Inflammatory macrophage treated with lipopolysaccharide for 1 hour (primary cell): Measurements from ENCODE around the gene ATG10.
A peak's percentile ranks its signal among the peaks of the same experiment; 100 is the strongest.
"Not testable (repeated sequence)": the region's sequence is repeated elsewhere in the genome, so short reads cannot be mapped to it uniquely, and the experiment has no call there.

Experiments used
- DNase-seq, 2 donors: peaks; one replicate each; pipeline ENCODE4 v3.0.0-alpha.2; 2020 to 2022

The ATG10 gene

DNA sequence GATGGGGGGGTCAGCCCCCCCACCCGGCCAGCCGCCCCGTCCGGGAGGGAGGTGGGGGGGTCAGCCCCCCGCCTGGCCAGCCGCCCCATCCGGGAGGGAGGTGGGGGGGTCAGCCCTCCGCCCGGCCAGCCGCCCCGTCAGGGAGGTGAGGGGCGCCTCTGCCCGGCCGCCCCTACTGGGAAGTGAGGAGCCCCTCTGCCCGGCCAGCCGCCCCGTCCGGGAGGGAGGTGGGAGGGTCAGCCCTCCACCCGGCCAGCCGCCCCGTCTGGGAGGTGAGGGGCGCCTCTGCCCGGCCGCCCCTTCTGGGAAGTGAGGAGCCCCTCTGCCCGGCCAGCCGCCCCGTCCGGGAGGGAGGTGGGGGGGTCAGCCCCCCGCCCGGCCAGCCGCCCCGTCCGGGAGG lies 168.0 kb downstream of the ATG10 start:
- not testable (repeated sequence) for DNase-seq

DNA sequence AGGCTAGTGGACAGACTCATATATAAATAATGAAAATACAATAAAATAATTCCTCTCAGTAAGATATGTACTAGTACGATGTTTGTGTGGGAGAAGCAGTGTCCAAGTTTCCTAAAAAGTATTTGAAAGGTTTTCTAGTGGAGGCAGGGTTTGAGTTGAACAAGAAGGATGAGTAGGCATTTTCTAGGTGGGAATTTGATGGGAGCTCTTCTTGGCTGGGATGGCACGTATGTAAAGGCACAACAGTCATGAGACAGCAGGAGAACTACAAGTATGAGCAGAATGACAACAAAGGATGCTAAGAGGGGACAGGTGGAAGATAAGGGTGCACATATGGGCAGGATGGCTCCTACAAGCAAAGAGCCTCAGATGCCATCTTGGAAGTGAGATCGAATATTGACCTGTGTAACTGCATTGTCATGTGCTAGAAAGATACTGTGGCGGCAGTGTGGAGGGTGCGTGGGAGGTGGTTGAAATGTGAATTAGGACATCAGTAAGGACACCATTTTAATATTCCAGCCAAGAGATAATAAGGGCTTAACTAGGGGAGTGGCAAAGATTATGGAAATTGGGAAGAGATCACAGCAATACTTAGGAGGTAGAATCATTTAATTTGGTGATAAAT lies 170.5 kb downstream of the ATG10 start:
- no peak for DNase-seq

DNA sequence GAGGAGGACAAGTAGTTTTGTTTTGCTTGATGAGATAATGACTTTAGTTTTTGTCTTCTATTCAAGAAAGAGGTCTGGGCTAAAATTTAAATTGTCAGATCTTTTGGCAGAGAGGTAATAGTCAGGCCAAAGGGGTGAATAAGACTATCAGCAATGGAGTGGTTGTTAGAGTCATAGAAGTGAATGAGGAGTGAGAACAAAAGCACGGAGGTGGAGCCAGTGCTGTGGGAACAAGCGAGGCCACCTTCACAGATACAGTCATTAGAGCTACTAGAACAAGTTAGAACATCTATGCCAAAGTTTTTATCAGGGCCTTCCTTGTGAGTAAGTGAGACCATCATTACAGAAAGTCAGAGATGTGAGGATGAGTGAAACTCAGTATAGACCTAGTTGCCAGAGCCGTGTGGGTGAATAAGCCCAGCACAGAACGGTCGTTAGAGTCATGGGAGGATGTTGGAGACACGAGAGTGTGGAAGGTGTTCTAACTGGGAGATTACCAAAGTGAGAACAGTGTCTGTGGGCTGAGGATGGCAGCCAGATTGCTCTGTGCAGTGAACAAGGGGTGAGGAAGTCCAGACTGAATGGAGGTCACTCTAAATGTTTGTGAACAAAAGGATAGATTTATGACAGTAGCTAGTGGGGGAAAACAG lies 171.2 kb downstream of the ATG10 start:
- no peak for DNase-seq

DNA sequence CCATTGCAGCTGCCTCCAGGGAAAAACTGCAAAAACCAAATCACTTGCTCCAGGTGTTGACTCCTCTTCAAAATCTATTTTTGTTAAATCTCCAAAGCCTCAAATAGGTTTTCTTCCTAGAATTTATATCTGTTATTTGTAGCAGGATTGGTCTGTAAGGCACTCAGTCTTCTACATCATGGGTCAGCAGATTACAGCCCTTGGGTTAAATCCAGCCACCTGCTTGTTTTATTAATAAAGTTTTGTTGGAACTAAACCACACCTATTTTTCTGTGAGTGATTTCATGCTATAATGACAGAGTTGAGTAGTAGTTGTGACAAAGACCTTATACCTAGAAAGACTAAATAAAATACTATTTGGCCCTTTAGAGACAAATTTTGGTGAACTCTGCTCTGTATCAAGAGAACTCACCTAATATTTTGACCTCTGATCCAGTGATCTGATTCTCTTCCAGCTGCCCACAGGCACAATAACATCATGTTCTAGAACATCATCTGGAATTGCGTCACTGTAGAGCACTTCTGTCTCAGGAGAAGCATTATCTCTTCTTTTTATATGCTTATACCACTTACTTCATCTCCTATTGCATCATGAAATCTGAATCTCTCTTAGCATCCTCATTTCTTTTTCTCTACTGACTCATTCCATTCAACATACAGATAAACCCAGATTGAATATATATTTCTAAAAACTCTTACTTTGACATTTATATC lies 176.2 kb downstream of the ATG10 start:
- DNase-seq: peak in 1 of 2 donors; percentile 7

DNA sequence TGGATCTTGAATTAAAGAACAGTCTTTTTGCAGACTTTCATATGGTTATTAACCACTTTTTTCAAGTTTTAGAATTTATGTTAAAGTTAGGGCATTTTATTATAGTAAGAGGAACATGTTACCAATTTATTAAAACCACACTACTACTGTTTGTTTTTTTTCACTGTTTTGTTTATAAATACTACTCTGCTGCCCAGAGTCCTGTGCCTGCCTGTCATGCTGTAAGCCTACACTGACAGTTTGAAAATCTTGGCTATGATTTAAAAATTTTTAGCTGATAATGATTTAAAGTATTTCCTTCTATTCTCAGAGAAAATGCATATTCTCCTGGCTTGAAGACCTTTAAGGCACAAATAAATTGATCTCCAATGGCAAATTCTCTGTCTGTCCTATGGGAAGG lies 177.6 kb downstream of the ATG10 start:
- no peak for DNase-seq

DNA sequence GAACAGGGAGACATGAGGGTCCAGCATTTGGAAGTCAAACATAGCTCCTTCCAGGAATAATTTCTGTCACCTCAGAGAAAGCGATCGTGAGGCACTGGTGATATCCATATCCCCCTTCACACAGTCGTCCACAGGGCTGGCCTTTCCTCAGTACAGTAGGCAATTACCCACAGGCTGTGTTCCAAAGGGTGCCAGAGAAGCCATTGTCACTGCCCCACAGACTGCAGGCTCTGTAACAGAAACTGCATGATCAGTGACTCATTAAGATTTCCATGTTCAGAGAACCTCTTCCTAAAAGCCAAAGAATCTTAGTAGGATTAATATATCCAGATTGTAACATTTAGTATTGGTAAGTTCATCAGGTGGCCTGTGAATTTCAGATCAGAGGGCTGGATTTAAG lies 178.7 kb downstream of the ATG10 start:
- no peak for DNase-seq

DNA sequence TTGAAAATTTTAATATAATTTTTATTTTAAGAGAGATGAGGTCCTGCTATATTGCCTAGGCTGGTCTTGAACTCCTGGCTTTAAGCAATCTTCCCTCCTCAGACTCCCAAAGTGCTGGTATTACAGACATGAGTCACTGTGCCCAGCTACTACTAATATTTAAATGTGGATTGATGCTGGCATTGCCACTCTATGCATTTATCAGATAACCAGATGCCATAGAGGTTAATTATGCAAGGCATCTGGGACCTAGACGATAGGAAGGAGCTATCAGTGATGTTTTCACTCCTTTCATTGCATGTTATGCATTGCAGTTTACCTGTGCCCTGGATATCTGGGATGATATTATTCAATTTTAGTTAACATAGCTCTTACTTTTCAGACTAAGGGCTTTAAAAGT lies 179.4 kb downstream of the ATG10 start:
- no peak for DNase-seq

DNA sequence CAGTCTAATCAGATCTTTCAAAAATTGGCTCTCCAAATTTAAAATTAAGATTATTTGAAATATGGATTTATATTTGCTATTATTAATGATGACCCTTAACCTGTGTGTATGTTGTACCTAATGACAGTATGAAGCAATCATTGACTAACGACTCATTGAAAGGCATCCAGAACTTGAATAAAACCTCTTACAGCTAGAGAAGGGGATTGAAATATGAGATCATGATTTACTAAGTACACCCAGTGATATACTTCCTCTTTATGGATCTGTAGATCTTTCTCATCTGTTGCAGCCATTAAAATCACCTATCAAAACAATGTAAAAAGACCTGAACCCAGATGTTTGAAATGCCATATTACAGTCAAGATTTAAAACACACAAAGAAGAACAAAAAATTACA lies 179.8 kb downstream of the ATG10 start:
- peak in 1 of 2 donors; percentile 5 for DNase-seq

DNA sequence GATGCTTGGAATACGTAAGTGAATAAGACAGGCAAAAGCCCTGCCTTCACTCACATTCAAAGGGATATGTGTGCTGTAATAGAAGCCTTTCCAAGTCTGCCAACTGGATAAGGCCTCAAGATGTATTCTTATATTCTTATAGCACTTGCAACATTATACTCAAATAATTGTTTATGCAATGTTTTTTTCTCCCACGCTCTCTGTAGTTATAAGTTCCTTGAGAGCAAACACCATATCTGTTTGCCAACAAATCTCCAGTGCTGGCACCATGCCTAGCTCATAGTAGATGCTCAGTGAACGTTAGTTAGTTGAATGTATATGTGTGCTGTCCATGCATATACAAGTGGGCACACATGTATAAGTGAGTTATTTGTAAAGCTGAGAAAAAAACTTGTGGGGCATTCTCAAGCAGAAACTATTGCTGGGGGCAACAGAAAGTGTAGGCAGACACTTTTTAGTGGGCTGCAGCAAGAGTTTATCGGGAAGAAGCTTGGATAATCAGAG lies 181.2 kb downstream of the ATG10 start:
- no peak for DNase-seq

DNA sequence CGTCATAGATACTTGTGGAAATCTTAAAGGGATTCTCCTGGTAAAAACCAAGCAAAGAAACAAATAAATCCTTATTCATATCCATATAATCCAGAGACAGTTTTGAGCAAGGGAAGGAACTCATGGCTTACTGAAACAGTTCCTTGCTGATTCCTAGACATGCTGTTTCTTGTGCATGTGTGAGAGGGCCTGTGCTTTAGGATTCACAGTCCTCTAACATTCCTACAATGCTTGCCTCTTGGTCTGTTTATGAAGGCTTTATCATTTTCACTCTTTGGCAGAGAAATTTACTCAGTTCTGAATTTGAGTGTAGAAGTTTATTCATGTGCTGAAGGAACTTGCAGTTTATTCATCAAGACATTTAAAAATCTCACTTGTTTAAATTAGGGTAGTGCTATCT lies 183.0 kb downstream of the ATG10 start:
- no peak for DNase-seq

DNA sequence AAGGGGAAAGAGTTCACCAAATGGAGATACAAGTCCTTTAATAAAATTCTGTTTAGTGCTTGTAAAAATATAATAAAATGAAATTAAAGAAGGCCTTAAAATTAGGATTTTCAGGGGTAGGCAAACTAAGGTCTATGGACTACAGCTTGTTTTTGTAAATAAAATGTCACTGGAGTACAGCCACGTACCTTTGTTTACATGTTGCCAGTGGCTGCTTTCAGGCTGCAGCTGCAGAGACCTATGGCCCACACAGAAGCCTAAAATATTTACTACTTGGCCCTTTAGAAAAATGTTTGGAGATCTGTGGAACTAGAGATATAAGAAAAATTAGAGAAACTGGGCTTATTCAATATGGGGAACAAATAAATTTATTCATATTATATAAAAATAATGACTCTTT lies 183.5 kb downstream of the ATG10 start:
- DNase-seq: no peak

DNA sequence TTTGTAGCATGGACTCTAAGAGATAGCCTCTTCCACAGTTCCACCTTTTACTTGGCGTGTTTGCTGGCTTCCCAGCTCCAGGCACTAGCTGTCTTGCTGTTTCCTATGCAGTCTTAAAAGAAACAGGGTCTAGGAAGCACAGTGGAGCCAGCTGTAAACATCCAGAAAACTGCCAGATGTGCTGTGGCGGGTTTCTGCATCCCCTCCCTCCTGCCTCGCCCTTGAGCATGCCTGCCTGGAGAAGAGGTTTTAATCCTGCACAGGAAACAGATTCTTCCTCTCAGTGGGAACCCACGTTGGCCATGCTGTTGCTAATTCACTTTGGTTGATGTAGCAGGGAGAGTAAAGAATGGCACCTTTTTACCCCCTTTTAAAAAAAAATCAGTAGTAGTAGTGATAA lies 185.1 kb downstream of the ATG10 start:
- no peak for DNase-seq

DNA sequence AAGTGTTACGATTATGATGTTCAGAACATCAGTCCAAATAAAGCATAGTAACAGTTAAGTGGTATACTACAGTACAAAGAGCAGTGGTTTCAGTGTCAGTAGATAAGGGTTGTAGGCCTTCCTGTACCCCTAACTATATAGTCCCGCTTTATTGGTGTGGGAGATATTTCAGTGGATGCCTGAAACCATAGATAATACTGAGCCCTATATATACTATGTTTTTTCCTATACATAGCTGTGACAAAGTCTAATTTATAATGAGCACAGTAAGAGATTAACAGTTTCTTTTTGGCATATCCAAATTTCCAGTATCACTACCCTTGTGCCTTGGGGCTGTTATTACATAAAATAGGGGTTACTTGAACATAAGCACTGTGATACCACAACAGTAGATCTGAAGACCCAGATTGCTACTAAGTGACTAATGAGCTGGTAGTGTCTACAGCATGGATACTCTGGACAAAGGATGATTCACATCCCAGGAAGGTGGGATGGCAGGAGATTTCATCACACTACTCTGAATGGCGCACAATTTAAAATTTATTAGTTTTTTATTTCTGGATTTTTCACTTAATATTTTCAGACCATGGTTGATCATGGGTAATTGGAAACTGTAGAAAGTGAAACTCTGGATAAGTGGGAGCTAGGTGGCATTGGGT lies 187.1 kb downstream of the ATG10 start:
- no peak for DNase-seq

DNA sequence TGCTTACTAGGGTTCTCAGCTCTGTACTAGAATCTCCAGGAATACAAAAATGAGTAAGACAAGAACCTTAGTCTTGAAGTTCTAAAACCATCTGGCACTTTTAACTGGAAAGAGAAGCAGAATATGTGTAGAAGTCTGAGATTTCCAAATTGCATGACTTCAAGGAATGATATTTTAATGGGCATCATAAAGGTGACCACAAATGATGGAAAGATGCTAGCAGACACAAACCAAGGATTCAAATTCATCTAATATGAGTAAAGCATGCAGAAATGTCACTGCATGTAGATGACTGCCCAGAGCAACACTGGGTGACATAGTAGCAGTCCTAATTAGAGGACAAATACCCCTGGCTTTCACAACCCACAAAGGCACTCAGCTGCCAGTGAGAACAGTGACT lies 189.1 kb downstream of the ATG10 start:
- no peak for DNase-seq

DNA sequence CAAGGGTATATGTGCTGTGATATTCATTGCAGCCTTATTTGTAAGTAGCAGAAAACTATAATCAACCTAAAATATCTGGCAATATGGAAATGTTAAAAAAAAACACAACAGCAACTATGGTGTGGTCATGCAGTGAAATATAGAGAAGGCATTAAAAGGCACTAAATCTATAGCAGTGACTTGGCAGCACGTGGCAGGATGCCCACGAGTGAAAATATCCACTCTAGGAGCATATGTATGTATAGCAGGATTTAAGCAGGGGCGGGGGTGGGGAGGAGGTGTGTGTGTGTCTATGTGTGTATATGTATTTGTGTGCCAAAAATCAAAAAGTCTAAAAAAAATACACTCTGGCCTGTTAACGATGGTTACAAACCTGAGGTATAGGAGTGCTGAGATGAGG lies 190.8 kb downstream of the ATG10 start:
- DNase-seq: no peak

DNA sequence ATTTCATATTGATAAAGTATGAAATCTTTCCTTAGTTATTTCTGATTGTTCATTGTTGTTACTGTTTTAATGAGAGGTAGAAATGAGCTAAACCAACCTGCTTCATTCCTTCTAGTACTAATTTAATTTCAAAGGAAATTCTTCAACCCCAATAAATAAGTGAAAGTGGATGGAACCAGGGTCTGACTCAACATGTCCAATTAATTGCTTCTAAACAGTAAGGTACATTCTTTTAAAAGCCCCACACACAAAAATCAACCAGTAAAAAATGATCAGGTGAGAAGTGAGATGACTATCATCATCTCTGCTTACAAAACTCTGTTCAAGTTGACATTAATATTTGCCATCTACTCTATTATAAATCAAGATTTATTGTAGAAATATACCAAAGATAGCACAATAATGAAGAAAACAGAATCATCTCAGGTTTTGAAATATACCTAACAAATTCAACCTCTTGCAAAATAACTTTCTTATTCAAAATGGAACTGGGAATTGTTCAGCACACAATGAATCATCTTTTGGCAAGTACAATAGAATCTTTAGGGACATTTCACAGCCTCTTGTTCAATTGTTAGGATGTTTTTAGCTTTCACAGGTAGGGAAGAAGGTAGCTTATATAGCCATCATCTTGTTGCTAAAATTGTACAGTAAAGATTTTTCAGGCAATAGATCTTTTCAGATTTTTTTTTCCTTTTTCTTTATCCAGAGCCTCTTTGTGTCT lies 191.8 kb downstream of the ATG10 start:
- DNase-seq: no peak

DNA sequence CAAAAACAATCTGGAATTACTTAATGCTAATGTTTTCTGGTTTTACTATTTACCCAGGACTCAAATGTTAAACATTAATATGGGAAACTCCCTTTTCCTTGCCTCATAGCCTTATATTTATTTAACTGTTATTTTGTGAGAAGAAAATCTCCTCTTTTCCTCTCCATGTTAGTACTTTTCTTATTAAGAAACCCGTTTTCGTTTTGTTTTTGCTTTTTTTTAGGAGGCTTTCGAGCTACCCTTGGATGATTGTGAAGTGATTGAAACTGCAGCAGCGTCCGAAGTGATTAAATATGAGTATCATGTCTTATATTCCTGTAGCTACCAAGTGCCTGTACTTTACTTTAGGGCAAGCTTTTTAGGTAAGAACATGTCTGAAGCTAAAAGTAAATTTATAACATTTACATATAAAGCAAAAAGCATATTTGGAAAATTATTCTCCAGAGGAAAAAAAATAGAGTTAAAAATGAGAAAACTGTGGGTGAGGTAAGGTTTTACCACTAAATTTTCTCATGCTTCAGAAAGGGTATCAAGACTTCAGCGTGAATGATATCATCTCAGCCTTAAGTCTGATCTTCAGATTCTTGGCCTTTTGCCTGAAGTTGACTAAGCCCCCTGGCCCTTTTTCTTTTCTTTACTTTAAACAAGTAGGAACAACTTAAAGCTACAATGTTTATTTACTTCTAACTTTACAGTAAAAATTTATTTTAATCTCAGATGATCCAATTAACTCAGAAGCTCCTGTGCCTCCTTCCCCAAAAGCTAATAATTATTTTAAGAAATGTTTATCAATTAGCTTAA lies 192.6 kb downstream of the ATG10 start:
- no peak for DNase-seq

DNA sequence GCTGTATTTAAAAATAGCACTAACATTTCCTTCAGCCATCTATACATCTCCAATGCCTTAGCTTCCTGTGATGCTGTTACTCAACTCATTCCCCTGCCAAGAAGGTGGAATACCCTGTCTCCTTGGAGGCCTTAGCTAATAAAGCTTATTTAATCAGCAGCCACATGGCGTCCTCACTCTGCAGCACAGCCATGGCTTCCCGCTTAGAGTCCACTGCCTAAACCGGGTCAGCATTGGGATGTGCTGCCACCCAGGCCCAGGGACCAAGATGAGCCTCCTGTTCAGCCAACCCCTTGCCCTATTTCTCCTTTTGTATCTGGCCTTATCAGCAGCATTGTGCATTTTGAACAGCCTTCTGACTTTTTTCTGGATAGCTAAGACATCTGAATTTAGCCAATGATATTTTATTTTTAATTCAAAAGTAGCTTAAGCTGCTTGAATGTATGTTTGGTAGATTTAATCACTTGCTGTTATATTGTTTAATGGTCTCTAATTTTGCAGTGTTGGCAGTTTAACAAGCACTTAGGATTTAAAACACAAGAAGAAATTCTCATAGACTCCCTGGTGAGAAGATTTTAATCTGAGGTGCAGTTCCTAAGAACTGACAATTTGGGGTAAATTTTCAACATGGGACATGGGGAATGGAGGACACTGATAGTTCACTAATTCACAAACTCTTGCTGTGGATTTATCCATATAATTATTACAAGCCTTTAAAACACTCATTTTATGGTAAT lies 193.3 kb downstream of the ATG10 start:
- DNase-seq: no peak

DNA sequence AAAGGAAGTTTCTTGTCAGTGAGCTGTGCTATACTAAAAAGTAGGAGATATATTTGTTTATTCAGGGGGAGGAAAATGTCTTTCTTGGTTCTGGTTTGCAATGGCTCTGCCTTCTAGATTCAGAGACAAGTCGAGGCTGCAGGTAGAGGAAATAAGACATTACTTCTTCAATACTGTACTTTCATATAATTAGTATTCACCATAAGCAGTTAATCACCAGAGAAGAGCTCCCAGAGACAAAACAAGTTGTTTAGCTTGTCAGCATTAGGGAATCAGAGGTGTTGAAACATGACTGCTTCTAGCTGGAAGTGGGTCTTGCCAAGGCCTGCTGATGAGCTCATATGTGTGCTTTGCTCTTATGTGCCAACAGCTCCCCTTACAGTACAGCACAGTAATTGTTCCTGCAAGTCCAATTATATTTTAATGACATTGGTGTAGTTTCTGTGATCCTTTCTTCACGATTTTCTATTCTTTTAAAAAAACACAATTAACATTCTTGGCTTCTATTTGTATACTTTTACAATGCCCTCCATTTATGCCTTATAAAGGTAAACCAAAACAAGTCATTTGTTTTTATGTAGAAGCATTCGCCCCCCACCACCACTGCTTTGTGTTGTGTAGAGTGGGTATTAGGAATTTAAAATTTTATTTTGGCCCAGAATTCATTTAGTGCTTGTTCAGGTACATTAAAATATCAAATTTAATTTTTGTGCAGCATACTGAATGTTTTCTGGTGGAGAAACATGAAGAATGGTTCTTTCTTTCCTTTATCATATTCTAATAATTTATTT lies 194.1 kb downstream of the ATG10 start:
- DNase-seq: peak; percentile 67 to 75

DNA sequence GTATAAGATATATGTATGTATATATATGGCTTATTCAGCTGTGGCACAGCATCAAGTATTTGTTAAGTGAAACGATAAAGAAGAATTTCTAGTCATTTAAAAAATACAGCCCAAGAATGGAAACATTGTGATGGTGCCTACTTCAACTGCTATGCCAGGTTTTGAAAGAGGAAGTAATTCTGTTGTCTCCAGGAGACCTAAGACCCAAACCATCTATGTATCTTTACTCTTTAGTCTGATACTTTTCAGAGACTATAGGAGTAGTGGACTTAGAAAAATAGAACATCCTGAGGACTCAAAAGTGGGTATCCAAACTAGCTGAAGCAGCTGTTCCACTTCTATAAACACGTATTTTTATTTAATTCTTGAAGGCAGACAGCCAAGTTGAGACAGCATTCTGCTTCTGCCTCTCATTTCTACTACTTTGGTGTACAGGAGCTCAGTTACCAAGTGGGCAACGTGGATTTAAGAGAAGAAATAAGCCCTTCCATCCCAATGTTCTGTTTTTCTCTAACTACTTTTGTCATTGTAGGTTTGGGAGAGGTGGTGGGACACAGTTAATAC lies 195.6 kb downstream of the ATG10 start:
- no peak for DNase-seq
